Ammon's horn (tissue), 1 donor: ENCODE data around the gene OAF.
"Not testable (repeated sequence)": the region's sequence is repeated elsewhere in the genome, so short reads cannot be mapped to it uniquely, and the experiment has no call there.

ENCODE experiments used
- DNase-seq: peaks from one replicate; pipeline ENCODE4 v3.0.0-alpha.2; 2016; ENCODE audit warnings: low spot score

OAF gene

DNA sequence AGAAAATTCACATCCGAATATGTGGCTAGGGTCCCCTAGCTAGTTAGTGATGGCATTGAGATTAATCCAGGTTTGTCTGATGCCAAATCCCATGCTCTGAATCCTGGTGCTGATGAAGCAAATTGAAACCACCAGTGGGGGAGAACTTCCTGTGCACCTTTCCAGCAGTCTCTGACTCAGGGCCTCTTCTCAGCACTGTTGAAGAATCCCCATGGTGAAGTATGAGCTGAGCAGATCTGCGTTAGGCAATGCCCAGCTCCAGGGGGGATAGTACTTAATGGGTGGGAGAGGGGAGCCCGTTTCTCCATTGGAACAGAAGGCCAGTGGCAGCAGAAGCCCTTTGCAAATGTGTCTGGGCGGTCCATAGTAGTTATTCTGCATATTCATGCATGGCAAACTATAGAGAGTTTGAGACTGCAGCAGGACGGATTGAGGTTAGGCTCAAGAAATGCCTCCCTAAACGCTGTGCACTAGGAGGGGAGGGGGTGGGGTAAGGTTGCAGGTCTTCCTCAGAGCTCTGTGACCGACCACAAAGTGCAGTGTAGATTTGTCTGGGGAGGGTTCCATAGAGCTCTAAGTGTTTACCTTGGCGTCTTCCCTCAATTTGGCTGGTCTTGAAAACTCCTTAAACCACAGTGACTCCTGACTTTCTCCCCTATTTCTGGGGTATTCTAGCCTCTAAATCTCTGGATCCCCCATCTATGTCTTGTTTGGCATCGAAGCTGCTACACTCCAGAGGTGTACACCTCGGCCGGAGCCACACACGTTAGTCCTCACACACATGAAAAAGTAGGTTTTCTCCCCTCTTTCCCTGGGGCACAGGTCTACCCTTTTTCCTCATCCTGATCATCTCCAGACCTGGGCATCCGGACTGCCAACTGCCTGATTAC is 33.9 kb downstream of the OAF start:
- no peak for DNase-seq

DNA sequence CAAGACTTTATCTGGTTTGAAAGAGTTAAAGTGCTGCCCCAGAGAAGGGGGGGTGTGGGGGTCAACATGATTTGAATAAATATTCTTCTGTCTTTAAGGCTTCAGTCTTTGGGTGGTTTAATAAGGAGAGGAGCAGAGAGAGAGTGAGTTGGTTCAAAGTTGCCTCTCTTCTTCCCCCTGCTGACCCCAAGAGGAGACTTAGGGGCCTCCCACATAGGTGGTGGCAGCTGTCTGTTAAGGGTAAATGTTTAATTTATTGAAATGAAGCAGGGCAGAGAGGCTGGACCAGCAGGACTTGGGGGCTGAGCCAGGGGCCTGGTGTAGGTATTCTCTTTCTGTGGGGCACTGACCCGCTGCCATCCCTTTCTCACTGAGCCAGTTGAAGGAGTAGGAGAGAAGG is 34.6 kb downstream of the OAF start:
- no peak for DNase-seq

DNA sequence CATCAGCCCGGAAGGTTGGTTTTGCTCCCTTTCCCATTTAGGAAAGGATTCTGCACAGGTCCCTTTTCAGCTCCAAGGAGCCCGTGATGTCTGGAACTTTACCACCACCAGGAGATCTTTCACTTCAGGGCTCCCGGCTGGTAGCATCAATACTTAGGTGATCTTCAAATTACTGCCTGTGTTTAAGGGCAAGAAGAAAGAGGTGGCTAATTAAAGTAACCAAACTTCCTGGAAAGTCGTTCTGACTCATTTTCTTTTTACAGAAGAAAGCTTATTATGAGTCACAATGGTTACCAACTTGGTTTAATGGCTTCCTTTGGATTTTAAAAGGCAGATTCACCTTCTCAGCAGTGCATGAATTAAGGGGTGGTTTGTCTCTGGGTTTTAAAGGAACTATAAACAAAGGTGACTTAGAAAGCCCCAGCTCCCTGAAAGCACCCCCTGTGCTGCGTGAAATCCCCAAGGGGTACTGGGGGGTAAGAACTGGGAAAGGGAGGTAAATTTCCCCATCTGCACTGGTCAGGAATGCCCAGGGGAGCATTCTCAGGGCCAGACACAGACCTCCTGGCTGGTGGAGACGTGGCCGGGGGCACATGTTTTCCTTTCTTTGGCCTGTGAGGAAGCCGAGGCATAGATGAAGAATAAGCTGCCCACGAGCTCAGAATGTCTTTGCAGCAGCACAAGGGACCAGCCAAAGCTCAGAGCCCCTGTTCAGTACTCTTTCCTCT is 37.9 kb downstream of the OAF start:
- DNase-seq = no peak

DNA sequence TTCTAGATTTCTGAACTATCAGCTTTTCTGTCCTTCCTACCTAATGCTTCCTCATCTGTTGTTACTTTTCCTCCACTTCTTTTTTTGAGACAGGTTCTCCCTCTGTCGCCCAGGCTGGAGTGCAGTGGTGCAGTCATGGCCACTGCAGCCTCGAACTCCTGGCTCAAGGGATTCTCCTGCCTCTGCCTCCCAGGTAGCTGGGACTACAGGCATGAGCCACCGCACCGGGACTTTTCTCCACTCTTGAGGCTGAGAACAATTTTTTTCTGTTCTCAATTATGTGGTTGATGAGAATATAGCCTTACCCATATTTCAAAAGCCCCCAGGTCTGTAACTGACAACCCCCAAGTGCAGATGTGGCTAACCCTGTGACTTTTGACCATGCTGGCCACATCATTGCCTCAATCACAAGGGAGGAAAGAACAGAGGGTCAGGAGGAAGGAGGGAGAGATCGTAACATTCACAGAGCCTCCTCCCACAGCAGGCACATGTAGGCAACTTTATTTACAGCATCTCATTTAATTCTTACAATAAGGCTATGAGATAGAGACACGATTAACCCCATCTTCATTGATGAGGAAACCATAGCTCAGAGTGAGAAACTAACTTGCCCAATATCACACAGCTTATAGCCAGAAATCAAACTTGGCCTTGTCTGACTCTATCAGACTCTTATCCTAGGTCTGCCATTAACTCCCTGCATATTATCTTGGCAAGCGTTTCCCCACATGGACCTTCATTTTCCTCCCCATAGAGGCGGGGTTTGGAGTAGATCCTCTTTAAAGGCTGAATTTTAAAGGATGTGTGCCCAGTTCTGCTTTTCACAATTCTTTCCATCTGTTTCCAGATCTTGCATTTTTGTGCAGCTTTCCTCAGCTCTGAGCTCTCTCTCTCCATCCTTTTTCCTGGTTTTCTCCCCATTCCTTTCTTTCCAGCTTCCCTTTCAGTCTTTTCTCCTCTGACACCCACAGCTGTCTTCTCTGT is 38.7 kb downstream of the OAF start:
- DNase-seq = no peak

DNA sequence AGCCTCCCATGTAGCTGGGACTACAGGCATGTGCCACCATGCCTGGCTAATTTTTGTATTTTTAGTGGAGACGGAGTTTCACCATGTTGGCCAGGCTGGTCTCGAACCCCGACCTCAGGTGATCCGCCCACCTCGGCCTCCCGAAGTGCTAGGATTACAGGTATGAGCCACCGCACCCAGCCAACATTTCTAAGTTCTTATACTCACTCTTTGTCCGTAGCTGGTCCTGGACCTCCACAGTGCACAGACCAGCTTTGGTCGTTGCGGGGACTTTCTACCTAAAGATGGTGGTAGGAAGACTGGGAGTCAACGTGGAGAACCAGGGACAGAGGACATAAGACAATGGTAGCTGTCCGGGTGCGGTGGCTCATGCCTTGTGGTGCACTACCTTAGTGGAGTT is 42.5 kb downstream of the OAF start:
- not testable (repeated sequence) for DNase-seq

DNA sequence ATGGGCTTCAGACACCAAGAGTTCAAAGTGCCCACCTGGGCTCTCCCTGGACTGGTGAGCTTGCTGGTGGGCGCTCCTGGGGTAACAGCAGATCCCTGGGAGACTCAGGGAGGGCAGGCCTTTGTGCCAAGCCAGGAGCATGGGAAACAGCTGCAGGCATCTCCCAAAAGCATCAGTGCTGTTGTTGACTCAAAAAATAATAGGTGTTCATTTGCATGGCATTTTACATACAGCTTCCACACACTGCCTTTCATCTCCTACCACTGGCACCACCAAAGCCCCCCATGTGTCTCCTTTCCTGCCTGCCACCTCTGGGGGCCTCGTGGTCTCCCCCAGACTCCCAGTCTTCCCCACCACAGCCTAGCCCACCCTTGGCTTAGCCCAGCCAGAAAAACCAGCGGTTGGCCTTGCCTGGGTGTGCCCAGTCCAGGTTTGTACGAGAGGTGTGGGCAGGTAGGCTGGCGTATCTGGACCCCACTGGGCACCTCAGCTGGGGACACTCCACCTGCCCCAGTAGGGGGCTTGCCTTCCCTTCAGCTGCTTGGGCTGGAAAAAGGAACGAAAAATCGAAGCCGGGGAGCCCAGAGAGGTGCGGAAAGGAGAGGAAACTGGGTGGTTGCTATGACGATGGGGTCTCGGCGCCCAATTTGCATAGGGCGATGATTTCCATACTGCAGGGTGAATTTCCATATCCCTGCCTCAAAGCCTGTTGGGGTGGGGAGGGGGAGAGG is 44.1 kb downstream of the OAF start:
- DNase-seq = no peak

DNA sequence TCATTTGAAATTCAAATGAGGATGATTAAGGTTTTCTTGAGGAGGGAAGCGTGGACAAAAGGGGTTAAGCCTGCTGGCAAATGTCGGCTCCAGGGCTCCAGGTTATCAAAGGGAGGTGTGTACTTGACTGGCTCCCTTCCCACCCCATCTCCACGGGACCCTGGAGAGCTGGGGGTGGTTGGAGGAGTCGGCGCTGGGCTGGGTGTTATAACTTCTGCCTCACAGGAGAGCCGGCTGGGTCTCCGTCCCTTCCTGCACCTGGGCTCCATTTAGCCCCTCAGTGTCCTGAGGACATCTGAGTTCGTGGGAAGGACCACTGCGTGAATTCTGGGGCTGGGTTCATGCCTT is 44.7 kb downstream of the OAF start:
- DNase-seq = no peak

DNA sequence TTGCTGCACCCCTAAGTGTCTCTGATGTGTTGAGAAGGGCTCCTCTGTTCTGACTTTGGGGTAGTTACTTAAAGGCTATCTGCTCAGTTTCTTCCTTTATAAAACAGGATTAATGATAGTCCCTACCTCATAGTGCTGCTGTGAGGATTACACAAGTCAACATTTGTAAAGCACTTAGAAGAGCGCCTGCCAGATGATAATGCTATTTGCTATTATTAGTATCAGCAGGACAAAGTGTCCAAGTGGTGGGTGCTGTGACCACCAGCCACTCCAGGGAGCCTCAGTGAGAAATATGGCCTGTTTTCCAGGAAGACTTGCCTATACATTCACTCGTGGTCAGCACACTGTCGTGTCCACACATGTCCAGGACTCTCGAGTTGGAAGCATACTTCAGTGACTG is 45.3 kb downstream of the OAF start:
- no peak for DNase-seq

DNA sequence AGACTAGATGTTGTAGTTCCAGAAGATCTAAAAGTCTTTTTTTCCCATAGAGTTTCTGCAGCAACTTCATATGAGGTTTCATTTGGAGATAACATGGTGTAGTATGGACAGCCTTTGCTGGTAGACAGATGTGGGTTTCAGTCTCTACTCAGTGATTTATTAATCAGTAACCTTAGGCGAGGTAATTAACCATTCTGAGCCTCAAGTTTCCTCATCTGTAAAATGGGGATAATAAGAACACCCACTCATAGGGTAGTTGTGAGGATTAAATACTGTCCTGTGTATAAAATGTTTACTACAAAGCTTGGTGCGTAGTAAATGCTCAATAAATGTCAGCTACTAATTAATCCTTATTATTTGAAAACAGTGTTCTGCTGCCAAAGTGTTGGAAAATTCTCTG is 45.9 kb downstream of the OAF start:
- DNase-seq = no peak

DNA sequence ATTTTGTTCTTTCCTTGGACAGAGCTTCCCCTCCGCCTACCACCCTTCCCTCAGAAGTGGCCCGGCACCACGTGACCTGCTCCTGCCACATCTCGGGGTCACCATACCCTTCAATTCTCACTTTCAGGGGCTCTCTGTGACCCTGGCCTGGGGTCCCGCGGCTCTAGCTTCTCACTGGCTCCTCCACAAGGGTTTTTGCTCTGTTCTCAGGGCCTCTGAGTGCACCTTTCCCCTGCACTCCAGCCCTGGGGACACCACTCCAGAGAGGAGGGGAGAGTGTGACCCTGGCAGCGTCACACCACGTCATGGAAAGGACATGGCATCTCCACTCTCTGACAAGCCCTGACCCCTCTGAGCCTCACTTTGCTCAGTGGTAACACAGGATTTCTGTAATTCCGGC is 46.5 kb downstream of the OAF start:
- no peak for DNase-seq

DNA sequence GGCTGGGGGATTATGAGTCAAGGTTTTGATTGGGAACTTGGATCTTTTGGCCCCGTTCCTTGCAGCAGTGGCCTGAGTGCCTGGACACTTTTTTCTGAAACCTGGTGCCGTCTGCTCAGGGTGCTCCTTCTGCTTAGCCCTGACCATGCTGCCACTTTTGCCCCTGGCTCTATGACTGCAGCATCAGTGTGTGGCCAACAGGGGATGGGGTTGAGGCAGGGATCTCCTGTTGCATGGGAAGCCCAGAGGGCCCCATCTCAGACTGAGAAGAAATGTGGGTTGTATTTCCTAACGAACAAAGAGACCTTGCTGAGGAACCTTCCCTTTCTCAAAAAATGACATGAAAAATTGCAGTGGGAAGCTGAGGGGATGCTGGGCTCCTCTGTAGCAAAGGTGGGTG is 47.8 kb downstream of the OAF start:
- no peak for DNase-seq

DNA sequence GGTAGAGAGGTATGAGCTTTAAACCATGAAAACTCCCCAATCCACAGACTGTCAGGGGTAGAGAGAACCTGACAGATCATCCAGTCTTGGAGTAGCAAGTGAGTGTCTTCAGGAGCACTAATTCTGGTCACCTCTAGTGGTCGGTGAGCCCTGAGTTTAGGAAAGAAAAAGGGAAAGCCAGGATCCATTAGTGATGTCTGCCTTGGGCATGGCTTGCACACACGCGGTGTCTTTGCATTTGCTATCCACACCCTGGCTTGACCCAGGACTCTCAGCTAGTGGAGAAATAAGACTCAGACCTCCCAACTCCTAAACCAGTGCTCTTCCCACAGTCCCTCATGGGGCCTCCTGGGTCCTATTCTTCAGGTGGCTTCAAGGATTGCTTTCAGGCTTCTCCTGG is 48.4 kb downstream of the OAF start:
- DNase-seq = no peak

DNA sequence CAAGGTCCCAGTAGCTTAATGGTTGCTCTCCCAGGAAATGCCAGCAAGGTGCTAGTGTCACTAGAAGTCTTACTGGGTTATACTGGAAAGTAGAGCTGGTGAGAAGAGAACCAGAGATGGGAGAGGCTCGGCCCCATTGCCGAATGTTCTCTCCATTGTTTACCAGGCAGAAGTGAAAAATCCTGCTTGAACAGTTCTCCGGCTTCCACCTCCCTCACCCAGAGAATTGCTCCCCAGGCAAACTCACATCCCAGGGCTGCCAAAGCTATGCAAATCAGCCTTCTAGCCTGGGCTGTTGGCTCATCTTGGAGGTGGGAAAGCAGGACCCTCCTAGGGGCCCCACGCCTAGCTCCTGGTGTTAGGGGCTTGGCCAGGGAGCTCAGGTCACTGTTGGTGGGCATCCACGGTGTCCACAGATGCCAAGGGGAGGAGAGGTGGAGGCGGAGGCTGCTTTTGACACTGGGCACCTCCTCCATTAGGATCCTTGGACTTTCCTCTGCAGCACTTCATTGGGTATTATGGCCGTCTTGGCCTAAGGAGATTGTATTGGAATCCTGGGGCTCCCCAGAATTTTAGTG is 49.2 kb downstream of the OAF start:
- no peak for DNase-seq

DNA sequence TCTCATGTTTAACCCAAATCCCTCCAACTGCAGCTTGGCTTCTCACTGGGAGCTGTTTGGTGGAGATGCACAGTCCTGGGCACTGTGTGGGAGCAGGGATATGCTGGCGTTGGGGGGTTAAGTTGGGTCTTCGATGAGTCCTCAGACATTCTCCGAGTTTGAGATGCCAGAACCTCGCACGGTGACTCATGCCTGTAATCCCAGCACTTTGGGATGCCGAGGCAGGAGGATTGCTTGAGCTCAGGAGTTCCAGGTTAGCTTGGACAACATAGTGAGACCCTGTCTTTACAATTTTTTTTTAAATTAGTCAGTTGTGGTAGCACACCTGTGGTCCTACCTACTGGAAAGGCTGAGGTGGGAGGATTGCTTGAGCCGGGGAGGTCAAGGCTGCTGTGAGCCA is 49.8 kb downstream of the OAF start:
- no peak for DNase-seq

DNA sequence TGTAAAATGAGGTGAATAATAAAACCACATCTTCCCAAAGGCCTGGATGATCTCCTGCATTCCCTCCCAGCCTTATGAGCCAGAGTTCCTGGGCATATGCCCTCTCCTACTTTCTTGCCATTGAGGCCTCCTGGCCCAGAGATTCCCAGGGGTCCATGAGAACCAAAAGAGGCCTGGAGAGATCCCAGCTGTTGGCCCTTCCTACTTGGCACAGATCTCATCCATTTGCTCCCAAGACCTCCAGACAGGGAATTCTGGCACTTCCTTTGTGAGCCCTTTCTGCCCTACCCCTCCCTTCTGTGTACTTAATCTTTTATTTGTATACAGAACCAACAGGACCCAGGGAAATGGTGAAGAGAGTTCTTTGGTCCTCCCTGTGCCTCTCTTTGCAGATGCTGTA is 50.5 kb downstream of the OAF start:
- no peak for DNase-seq

DNA sequence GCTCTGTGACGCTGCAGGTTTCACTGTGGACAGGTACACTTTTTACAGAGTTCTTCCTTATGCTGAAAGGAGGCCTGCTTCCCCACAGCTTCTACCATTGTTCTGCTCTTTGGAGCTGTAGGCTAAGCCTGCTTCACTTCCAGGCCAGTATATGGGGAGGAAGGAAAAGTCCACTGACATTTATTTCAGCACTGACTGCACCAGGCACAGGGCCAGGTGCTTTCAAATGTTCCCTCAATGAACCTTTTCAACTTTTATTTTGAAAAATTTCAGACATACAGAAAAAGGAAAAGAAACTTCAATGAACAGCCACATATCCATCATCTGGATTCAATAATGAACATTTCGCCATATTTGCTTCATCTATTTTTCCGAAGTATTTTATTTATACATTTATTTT is 51.1 kb downstream of the OAF start:
- no peak for DNase-seq

DNA sequence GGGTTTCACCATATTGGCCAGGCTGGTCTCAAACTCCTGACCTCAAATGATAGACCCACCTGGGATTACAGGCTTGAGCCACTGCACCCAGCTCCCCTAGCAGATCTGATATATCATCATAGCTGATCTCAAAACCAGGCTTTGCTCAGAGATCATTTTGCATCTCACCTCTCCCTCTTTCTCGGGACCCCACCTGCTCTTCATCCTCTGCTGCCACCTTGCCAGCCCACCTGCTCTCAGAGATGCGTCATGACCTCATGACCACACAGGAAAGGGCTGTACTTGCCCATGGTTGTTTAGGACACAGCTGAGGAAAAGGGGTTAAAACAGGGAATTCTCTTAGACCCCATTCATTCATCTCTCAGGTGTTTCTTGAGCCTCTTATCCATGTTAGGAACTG is 56.5 kb downstream of the OAF start:
- DNase-seq = no peak

DNA sequence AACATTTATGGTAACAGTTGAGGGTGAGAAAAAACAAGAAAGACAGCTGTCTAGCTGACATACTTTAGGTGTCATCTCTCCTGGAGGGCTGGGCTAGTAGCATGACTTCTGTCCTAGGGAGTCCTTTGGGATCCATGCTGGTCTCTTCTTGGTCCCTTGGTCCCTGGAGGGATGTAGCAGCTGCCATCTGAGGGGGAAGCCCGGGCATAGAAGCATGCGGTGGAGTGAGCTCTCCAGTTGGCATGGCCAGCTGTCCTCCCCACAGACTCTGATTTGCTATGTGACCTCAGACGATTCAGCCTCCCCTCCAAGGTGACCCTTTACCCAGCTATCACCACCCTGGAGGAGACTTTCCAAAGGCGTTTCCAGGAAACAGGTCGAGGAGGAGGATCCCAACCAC is 57.9 kb downstream of the OAF start:
- no peak for DNase-seq

DNA sequence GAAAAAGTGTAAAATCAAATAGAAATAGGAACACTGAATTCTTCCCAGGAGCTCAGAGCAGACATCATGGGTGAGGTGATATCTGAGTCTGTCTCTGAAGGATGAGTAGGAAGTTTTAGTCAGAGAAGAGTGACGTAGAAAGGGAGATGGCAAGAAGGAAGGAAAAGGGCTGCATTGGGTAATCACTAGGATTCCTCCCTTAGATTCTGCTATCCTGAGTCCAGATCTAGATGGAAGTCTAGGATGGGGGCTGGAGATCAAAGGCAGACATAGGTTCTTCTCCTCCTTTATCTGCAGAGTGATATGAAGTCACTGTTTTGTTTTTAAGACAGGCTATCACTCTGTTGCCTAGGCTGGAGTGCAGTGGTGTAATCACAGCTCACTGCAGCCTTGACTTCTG is 59.6 kb downstream of the OAF start:
- DNase-seq = no peak

DNA sequence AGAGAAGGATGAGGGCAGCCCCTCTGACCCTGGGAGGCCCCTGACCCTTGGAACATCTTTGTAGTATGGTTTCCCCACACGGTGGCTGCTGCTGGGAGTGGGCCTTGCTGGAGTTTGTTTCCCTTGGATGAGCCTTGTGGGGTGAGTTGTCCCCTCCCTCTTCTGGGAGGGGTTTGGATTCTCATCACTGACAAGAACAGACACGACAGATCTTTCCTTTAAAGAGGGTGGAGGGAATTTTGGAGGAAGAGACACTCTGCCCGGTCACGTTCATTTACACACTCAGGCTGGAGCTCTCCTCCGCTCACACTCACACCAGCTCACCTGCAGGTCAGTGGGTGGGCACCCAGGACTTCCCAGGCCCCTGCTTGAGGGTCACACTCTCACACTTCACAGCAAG is 60.8 kb downstream of the OAF start:
- DNase-seq = no peak

DNA sequence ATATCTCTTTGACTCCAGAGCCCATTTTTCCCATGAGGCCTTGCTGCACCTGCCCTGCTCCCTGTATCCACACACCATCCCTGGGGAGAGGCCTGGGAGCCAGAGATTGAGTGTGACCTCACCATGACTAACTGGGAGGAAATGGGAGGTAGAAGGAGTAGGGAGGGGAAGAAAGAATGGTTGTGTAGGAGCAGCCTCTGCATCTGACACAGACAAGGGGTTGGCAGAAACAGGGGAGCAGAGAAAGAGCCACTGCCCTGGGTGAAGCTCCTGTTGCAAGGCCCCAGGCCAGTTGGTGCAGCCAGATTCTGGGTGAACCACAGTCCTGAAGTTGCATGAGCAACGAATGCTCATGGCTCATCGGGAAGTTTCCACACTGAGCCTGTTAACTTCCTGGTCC is 61.5 kb downstream of the OAF start:
- no peak for DNase-seq

DNA sequence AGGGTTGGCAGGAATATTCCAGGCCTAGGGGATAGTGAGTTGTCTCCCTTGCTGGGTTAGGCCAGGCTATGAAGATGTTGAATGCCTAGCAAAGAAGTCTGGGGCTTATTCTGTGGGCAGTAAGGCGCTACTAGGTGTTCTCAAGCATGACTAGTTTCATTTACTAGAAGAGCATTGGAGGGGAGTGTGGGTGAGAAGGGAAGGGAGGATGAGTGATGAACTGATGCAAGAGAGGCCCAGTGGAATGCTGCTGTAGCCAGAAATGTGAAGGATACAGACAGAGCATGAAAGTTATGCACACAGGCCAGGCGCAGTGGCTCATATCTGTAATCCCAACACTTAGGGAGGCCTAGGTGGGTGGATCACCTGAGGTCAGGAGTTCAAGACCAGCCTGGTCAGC is 62.6 kb downstream of the OAF start:
- no peak for DNase-seq
